Stimulated activated CD8-positive, alpha-beta memory T cell treated with anti-CD3 and anti-CD28 coated beads, Interleukin-15, amount 100 ng/mL, for 1 hour (primary cell): Measurements from ENCODE around the gene MED9.

Experiments
- DNase-seq: peaks from one replicate; pipeline ENCODE4 v3.0.0-alpha.2; 2020; ENCODE audit warnings: low read depth

Gene MED9

GRCh38 chr17:17538417-17539391 is 61.9 kb downstream of the MED9 start:
- no peak for DNase-seq

GRCh38 chr17:17539591-17539990 is 62.8 kb downstream of the MED9 start:
- DNase-seq, result no peak

- DNase-seq, result no peak
These were observed 63.6 kb downstream of the MED9 start for GRCh38 chr17:17540278-17540906.

DNA sequence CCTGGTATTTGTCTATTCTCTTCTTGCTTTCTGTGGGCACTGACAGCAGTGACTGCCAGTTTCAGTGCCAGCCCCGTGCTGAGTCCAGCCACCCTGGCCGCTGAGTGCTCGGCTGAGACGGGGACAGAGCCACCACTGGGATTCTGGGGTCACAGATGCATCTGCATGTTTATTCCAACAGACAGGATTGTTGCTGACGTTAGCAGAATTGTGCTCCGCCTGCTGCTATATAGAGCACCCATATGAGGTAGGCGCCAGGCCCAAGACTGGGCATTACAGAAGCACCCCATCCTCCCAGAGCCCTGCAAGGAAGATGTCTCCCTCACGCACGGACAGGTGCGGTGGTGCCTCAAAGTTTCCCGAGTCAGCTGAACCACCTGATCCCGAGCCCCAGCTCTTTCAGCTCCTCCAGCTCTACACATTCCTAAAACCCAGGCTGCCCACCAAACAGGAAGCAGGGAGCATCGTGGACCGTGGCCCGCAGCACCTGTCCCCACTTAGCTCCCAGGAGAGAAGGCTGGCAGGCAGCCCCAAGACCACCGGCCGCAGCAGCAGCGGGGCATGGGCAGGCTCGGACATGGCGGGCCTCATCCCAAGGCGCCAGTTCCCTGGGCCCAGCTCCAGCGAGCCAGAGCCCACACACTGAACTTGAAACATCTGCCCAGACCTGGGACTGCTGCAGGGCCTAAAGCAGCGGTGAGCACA is 64.3 kb downstream of the MED9 start:
- no peak for DNase-seq

GRCh38 chr17:17541640-17542001 is 64.8 kb downstream of the MED9 start:
- DNase-seq, result no peak
